Neural cell (in vitro differentiated cells): Measurements from ENCODE around the gene ZNF428.

Experiments used
- CTCF ChIP-seq: fragments of 450-650 bp; IDR thresholded peaks from 2 replicates; pipeline ENCODE4 v1.5.1; 2014; ENCODE audit warnings: antibody characterized with exemption, mild to moderate bottlenecking, moderate library complexity; ENCODE audit not compliant: poor library complexity, severe bottlenecking
- POLR2AphosphoS5 ChIP-seq: IDR thresholded peaks from 2 replicates; pipeline ENCODE4 v1.6.1; 2012
- RAD21 ChIP-seq: fragments of 450-650 bp; conservative IDR thresholded peaks from 2 replicates; pipeline ENCODE4 v1.6.1; 2014; ENCODE audit warnings: antibody characterized with exemption, mild to moderate bottlenecking, moderate library complexity
- SMC3 ChIP-seq: fragments of 450-650 bp; conservative IDR thresholded peaks from 2 replicates; pipeline ENCODE4 v1.6.1; 2014; ENCODE audit warnings: antibody characterized with exemption, mild to moderate bottlenecking, moderate library complexity; ENCODE audit not compliant: poor library complexity

GRCh38 chr19:43638214-43638994 lies 19.0 kb upstream of the ZNF428 start:
- TF ChIP-seq CTCF = no peak
- TF ChIP-seq RAD21 = no peak
- no peak for TF ChIP-seq POLR2AphosphoS5
- no peak for TF ChIP-seq SMC3
